Thyroid gland (tissue), 4 donors: ENCODE results near the gene CYFIP1.

Source experiments
- CTCF ChIP-seq, 6 experiments: fragments of 200-600 bp in 3 of 6; fragments of 450-650 bp in 3 of 6; sonication (generic) in 3 of 6; IDR thresholded peaks; one replicate each; pipeline ENCODE4 v1.5.1; 2016 to 2019; ENCODE audit warnings: antibody characterized with exemption in 6 of 6, mild to moderate bottlenecking in 2 of 6, inconsistent platforms in 1 of 6, moderate library complexity in 1 of 6
- POLR2A ChIP-seq, 2 donors: fragments of 450-650 bp; IDR thresholded peaks; one replicate each; pipeline ENCODE4 v1.6.1; 2017; ENCODE audit warnings: antibody characterized with exemption in 2 of 2, mild to moderate bottlenecking in 2 of 2, moderate library complexity in 1 of 2

GRCh38 chr15:22880981-22881738 lies 99.0 kb downstream of the CYFIP1 start:
- no peak for TF ChIP-seq CTCF (IDR thresholded peaks at IDR 0.05)
- TF ChIP-seq POLR2A (IDR thresholded peaks at IDR 0.05) = no peak
